ENCODE data around the gene POPDC2. TPM values are rescaled to one million over a fixed set of nuclear protein-coding genes. Genes with fewer than 3 reads are reported as not detected.
"Not testable (repeated sequence)": the region's sequence is repeated elsewhere in the genome, so short reads cannot be mapped to it uniquely, and the experiment has no call there.

Gene POPDC2
- polyA plus RNA-seq, 1 donor, result 12.2 TPM

DNA sequence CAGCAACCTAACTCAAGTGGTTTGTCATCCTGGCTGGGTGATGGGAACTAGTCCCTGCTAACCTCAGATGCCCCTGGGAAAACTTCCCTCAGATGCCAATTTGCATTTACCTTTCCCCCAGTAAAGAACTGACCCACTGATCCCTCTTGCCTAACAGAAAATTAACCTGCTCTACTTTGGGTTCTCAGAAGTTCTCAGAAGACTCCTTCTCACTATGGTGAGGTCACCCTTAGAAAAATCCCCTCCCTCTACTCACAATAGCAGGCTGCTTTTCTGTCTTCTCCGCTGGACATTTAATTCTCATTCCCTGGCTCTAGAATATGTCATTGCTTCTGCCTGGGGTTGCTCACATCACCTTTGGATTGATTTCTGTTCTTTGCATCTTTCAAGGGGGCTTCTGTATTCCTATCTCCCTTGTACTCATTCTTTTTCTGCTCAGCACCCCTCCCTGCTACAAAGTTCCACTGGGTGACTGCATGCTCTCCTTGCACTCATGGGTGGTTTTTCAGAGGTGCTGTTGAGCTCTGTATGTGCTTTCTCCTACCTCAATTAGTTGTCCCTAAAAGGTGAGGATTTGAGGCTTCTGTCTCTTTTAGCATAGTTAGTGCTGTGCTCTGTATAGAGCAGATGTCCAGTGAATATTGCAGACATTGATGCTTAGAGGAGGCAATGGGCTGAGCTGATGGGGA, 61.8 kb downstream of the POPDC2 start:
- Histone ChIP-seq H3K36me3 (ENCODE audit: control insufficient read depth, insufficient read depth, low read length) (no peaks in the 10 kb centered on the region), H3K4me1 (ENCODE audit: control insufficient read depth, insufficient read depth, low read length) (peaks cover 8% of the 10 kb centered on the region), H3K27me3 (ENCODE audit: control insufficient read depth, insufficient read depth, low read length) (no peaks in the 10 kb centered on the region), H3K27ac (ENCODE audit: low read length) (no peak overlapping the region), H3K4me3 (ENCODE audit: low read length) (no peak overlapping the region), H3K9me3 (ENCODE audit: control insufficient read depth, low read depth, low read length) (no peaks in the 10 kb centered on the region)
- DNase-seq, result peak in 1 of 2 donors; percentile 8
- WGBS (ENCODE audit: insufficient coverage, low lambda C conversion rate), result no CpG with 5 or more reads among the region's 1 CpG

DNA sequence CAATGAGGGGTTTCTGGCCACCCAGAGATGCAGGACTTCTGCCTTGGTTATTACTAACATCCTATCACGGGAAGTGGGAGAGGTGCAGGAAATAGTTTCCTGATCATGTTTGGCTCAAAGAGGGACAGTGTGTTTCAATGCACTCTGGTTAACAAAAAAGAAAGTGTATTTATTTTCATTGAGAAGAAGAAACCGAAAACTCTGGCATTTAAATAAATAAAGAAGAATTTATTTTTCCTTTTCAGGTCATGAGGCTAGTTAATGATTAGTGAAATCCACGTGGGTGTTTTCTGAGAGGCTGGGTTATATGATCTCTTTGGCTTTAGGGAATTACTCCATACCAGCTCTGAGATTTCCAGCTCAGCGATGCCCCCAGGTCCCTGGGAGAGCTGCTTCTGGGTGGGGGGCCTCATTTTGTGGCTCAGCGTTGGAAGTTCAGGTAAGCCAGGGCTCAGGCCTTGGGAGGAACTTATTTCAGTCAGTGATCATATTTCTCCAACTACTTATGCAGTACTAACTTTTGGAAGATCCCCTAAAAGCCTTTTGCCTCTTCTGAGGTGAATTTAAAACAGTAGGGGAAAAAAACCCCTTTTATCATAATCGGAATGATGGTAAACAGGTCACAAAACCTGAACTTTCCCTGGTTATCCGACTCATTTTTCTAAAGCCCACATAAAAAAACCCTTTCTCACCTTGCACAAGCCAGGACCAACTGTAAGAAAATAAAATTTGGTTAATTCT, 62.7 kb downstream of the POPDC2 start, which contains the start of gene PLA1A:
TSS of gene PLA1A (plus strand) at position 338 of the 741 bp plus-strand sequence. CDS start at position 367, 29 bp downstream.
- DNase-seq, result peak; percentile 48 to 83
- Histone ChIP-seq H3K4me1 (ENCODE audit: control insufficient read depth, insufficient read depth, low read length) (peaks cover 8% of the 10 kb centered on the region), H3K27me3 (ENCODE audit: control insufficient read depth, insufficient read depth, low read length) (no peaks in the 10 kb centered on the region), H3K9me3 (ENCODE audit: control insufficient read depth, low read depth, low read length) (no peaks in the 10 kb centered on the region), H3K36me3 (ENCODE audit: control insufficient read depth, insufficient read depth, low read length) (no peaks in the 10 kb centered on the region), H3K4me3 (ENCODE audit: low read length) (no peak within 1 kb of the TSS), H3K27ac (ENCODE audit: low read length) (peak within 1 kb of the TSS; percentile 70)
- WGBS (ENCODE audit: insufficient coverage, low lambda C conversion rate), result 28% methylated on average over 2 of the region's 7 CpGs

GRCh38 chr3:119596398-119596797, 64.0 kb downstream of the POPDC2 start:
- WGBS (ENCODE audit: insufficient coverage, low lambda C conversion rate), result 100% methylated on average over 1 of the region's 6 CpGs
- Histone ChIP-seq H3K4me1 (ENCODE audit: control insufficient read depth, insufficient read depth, low read length) (peaks cover 8% of the 10 kb centered on the region), H3K27ac (ENCODE audit: low read length) (no peak overlapping the region), H3K27me3 (ENCODE audit: control insufficient read depth, insufficient read depth, low read length) (no peaks in the 10 kb centered on the region), H3K36me3 (ENCODE audit: control insufficient read depth, insufficient read depth, low read length) (no peaks in the 10 kb centered on the region), H3K9me3 (ENCODE audit: control insufficient read depth, low read depth, low read length) (no peaks in the 10 kb centered on the region), H3K4me3 (ENCODE audit: low read length) (no peak overlapping the region)
- peak in 1 of 2 donors; percentile 26 for DNase-seq

DNA sequence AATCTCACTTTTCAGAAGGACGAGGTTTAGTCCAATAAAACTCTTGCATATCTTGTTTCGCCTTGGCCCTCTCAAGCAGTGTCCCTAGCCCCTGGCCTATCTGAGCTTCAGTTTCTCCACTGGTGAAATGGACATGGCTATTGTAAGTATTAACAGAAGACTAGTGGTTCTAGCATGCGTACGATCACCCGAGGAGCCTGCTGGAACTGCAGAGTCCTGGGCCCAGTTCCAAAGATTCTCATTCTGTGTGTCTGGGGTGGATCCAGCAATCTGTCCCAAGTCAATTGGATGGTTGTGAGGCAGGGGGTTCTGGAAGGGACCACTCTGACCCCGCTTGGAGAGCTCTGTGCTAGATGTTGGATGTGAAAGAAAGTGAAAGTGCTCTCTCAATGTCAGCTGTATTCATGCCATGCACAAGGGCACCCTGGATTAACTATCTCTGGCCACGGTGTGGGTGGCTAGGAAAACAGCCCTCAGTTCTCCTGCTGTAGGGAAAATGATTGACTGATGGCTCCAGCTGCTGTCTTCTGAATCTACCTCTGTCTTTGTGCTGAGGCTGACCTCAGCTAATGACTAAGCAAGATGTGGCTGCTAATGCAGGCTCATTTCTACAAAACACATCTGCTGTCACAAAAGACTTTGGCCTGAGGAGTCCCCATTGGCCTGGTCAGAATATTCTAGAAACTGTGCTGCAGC, 64.6 kb downstream of the POPDC2 start:
- DNase-seq, result no peak
- H3K36me3 ChIP-seq (ENCODE audit: control insufficient read depth, insufficient read depth, low read length), result no peaks in the 10 kb centered on the region

GRCh38 chr3:119594929-119595328, 65.5 kb downstream of the POPDC2 start:
- H3K36me3 ChIP-seq (ENCODE audit: control insufficient read depth, insufficient read depth, low read length); DNase-seq; H3K4me3 ChIP-seq (ENCODE audit: low read length); H3K27me3 ChIP-seq (ENCODE audit: control insufficient read depth, insufficient read depth, low read length); H3K4me1 ChIP-seq (ENCODE audit: control insufficient read depth, insufficient read depth, low read length); H3K9me3 ChIP-seq (ENCODE audit: control insufficient read depth, low read depth, low read length); H3K27ac ChIP-seq (ENCODE audit: low read length): not testable (repeated sequence)
- WGBS (ENCODE audit: insufficient coverage, low lambda C conversion rate), result no CpG with 5 or more reads among the region's 1 CpG

More for the DNA sequence above, 64.6 kb downstream of the POPDC2 start:
- Histone ChIP-seq H3K4me3 (ENCODE audit: low read length) (no peak overlapping the region), H3K4me1 (ENCODE audit: control insufficient read depth, insufficient read depth, low read length) (peaks cover 8% of the 10 kb centered on the region), H3K27ac (ENCODE audit: low read length) (no peak overlapping the region), H3K9me3 (ENCODE audit: control insufficient read depth, low read depth, low read length) (no peaks in the 10 kb centered on the region), H3K27me3 (ENCODE audit: control insufficient read depth, insufficient read depth, low read length) (no peaks in the 10 kb centered on the region)
- WGBS (ENCODE audit: insufficient coverage, low lambda C conversion rate), result no CpG with 5 or more reads among the region's 7 CpGs

DNA sequence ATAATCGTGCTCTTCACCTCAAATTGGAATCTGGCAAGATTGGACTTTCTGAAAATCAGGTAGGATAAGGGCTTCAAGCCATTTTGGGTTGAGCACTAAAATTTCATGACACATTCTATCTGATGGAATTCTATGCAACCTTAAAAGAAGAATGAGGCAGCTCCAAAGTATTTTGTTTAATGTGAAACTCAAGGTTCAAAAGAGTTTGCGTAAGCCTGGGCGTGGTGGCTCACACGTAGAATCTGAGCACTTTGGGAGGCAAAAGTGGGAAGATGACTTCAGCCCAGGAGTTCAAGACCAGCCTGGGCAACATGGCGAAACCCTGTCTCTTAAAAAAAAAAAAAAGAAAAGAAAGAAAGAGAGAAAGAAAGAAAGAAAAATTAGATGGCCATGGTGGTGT, 66.3 kb downstream of the POPDC2 start:
- Histone ChIP-seq H3K4me1 (ENCODE audit: control insufficient read depth, insufficient read depth, low read length) (peaks cover 8% of the 10 kb centered on the region), H3K4me3 (ENCODE audit: low read length) (no peak overlapping the region), H3K9me3 (ENCODE audit: control insufficient read depth, low read depth, low read length) (peaks cover 3% of the 10 kb centered on the region), H3K36me3 (ENCODE audit: control insufficient read depth, insufficient read depth, low read length) (no peaks in the 10 kb centered on the region), H3K27me3 (ENCODE audit: control insufficient read depth, insufficient read depth, low read length) (no peaks in the 10 kb centered on the region), H3K27ac (ENCODE audit: low read length) (no peak overlapping the region)
- no peak for DNase-seq
- WGBS (ENCODE audit: insufficient coverage, low lambda C conversion rate), result 83% methylated on average over 4 of the region's 5 CpGs

GRCh38 chr3:119592861-119593260, 67.5 kb downstream of the POPDC2 start:
- no peaks in the 10 kb centered on the region for H3K36me3 ChIP-seq (ENCODE audit: control insufficient read depth, insufficient read depth, low read length)
- H3K27ac ChIP-seq (ENCODE audit: low read length), result no peak overlapping the region
- H3K4me1 ChIP-seq (ENCODE audit: control insufficient read depth, insufficient read depth, low read length), result peaks cover 7% of the 10 kb centered on the region
- DNase-seq, result no peak
- H3K27me3 ChIP-seq (ENCODE audit: control insufficient read depth, insufficient read depth, low read length), result no peaks in the 10 kb centered on the region
- H3K4me3 ChIP-seq (ENCODE audit: low read length), result no peak overlapping the region
- H3K9me3 ChIP-seq (ENCODE audit: control insufficient read depth, low read depth, low read length), result peaks cover 3% of the 10 kb centered on the region
- WGBS (ENCODE audit: insufficient coverage, low lambda C conversion rate), result 92% methylated on average over 1 of the region's 1 CpG

Other genes starting within 250 kb of the POPDC2 start
- 37.9 TPM for gene TMEM39A, start 197.0 kb downstream of the POPDC2 start, polyA plus RNA-seq
- 18.7 TPM for gene POGLUT1, start 191.6 kb downstream of the POPDC2 start, polyA plus RNA-seq
- gene TIMMDC1, start 162.0 kb downstream of the POPDC2 start, polyA plus RNA-seq, result 67.9 TPM
- 0.45 TPM for gene CD80, start 101.0 kb downstream of the POPDC2 start, polyA plus RNA-seq
- gene ADPRH, start 81.1 kb downstream of the POPDC2 start, polyA plus RNA-seq, result 3.4 TPM
- 9.3 TPM for gene PLA1A, start 62.7 kb downstream of the POPDC2 start, polyA plus RNA-seq
- gene COX17, start 16.8 kb upstream of the POPDC2 start, polyA plus RNA-seq, result 63.5 TPM
- 5.2 TPM for gene CFAP91, start 42.4 kb upstream of the POPDC2 start, polyA plus RNA-seq
- gene NR1I2, start 121.5 kb upstream of the POPDC2 start, polyA plus RNA-seq, result 89.1 TPM

Measured in large intestine (tissue), 3 donors.